IPS DF 19.7 (cell line): Measurements from ENCODE around the gene DUSP5.

ENCODE experiments used
- DNase-seq: peaks from one replicate; pipeline ENCODE4 v3.0.0-alpha.2; 2013; ENCODE audit warnings: low read depth, low spot score

DUSP5 gene

DNA sequence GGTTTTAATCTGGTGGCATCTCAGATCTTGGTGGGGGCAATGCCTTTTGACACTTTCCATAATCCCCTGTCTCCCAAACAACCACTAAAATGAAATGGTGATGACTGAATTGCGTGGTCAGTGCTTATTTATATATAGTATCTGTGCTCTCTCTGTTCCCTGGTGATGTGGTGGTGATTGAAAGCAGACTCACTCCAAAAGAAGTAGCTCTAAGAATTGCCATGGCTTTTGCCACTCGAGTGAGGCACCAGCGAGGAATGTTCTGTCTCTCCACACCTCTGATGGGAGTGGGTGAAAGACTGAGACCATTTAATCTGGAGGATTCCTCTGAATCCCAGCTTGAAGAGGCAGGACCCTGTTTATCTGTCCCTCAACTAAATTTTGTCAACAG is 2.8 kb downstream of the DUSP5 start:
- no peak for DNase-seq

DNA sequence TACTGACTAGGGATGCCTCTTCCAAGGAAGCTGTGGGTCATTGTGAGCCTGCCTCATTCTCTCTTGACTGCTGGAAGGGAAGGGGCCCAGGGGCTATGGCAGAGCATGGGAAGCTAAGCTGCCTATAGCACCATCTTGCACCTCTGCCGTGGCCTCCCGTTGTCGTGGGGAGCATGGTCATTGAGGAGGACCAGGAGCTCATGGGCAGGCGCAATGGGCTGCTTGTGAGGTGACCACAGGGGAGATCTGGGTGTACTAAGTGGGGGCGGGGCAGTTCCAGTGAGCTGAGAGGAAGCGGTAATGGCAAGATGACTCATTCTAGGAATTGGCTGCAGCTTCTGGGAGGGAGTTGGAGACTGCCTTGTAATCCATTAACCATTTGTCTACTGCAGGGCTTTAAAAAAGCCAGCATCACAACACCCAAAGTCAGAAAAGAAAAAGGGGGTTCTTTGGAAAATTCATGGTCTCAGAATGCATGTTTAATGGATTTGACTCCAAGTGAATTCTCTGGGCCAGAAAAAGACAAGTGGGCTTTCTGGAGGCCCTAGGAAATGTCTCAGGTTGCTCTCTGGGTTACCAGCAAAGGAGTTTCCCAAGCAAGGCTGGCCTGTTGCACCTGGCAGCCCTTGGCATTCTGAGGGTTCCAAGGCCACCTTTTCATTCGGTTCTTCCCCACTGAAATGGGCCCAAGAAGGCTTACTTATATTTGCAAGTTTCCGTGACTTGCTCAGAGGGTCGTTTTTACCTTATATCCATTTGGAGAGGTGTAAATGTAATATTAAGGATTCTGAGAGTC is 3.6 kb downstream of the DUSP5 start:
- DNase-seq: no peak

DNA sequence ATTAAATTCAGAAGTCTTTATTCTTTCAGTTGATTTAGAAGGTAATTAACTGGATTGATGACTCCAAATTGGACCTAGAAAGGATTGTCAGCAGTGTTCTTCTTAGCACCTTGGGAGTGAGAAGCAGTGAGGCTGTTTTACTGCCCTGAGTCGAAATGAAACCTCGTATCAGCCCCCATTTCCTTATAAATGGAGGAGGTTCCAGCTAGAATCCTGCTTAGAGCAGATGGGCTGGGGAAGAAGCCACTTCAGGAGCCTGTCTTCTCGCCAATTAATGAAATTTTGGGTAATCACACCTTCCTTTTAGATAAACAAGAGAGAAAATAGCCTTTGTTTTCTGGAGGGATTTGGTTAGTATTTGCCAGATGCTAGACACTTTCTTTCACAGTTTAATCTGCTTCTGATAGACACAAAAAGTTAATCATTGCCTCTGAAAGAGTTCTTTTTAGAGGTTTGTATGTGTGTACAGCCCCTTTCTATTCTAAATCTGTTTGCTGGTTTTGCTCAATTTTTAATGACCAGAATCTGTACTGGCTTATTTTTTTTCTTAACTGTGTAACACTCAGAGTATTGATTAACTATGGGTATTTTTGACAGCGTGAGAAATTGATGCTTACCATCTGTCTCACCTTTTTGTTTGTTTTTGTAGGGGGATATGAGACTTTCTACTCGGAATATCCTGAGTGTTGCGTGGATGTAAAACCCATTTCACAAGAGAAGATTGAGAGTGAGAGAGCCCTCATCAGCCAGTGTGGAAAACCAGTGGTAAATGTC is 4.6 kb downstream of the DUSP5 start:
- DNase-seq: no peak

DNA sequence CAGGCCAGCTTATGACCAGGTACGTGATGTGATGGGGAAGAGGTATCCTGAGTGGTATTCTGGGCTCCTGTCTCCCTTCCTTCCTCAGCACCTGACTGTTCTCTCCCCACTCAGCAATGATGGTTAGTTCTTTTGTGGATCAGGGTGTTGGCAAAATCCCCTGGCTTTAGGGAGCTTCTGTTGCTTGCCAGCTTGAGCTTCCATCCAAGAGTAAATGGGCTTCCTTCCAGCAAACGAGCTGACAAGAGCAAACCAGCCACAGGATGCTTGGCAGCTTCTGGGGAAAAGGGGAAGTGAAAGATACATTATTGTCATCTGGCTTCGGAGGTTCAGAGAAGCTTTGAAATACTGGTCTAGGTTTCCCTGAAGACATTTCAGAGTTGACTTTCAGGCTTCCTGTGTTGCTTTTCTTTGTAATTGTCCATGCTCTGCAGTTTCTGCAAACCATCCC is 5.2 kb downstream of the DUSP5 start:
- DNase-seq: no peak

DNA sequence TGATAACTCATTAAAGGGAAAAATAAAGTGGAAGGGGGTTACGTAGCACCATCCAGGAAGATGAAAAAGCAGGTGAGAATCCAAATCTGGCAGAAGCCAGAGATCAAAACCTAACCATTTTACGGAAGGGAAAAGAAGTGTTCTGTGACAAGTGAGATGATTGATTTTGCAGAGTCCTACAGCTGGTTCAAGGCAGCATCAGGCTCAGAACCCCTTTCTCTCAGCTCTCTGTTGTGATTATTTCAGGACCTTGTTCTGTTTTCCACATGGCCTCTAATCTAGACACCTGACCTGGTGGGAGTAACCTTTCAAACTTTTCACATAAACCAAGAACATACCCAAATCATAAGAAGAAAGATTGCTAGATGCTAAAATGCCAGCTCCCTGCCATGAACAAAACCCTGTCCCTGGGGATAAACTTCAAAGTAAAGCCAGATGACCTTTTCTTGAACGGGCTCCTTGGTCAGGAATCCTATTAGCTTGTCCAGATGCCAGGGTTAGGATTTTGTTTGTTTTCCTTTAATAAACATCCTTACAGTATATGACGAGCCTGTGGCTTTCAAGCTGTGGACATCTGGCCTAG is 5.9 kb downstream of the DUSP5 start:
- DNase-seq: no peak

DNA sequence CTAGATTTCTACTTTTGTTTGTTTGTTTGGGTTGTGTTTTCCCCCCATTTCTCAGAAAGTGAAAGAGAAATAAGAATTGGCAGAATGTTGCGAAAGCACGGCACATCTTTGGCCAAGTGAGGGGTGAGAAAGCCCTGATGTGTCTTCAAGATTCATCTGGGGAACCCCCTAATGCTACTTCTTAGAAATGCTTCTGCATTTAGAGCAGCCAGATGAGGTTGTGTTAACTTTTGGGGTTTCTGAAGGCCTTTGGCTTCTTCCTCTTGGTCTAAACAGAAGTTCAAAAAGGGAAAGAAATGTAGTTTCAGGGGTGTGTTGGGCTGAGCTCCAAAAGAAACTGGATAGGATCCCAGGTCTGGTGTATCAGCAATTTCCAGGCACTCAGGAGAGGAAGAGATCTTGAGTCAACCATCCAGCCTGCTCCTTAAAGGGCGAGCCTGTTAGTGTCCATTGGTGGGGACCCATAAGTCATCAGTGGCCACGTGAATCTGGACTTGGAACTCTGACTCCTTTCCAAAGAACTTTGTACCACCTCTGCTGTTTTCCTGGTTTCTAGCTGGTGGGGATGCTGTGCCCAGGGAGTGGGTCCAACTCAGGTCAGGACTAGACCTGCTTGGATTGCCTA is 6.5 kb downstream of the DUSP5 start:
- no peak for DNase-seq

DNA sequence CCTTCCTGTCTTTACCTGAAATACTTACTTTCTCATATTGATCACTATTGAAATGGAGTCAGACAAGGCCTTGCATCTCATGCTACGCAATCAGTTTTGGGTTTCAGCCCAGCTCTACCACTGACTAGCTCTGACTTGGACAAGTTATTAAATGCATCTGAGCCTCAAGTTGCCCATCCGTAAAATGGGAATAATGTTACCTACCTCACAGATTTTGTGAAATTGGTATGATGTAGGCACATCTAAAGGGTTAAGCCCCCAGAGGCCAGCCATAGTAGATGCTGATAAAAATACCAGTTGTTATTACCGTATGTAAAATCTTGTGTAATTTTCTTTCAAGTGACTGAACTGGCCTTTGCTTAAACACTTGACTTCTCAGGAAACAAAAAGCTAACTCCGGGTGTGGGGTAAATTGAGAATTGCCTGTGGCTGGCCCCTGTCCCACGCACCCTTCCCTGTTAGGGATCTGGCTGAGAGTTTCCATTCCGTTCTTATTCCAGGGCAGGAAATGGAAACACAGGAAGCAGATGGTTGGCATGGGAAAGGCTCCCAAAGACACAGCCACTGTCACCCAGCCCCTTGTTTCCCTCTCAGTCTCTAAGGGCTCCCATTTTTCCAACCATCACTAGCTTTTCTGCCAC is 7.5 kb downstream of the DUSP5 start:
- DNase-seq: no peak

DNA sequence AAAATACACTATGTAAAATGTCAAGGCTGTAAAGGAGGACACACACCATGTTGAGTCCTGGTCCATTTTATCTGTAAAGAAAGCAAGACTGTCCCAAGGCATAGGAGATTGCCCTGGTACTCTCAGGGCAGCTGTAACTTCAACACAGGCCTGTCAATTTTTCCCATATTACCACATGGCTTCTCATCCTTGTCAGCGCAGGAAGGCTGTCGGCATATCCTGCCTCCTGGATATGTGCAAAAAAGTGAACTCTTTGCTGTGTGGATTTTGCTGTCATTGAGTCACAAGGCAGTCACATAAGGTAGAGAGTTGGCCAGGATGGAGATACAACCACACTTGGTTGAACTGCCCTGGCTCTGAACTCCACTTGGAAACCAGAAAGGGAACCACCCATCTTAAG is 8.7 kb downstream of the DUSP5 start:
- no peak for DNase-seq

DNA sequence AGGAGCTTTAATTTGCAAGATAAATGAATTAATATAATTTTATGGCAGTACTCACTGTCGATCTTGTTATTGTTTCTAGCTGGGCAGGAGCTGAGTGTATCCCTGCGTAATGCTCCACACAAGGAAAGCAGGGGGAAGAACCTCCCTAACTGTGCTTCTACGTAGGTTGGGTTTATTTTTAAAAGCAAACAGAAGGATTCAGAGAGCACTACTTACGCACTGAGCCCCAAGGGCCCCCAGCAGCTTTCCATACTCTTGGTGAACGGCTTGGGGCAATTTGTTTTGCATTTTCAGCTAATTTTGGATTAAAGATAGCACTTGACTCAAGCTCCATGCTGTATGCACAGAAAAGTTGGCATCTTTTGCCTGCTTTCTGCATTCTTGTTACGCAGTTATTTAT is 9.6 kb downstream of the DUSP5 start:
- no peak for DNase-seq

DNA sequence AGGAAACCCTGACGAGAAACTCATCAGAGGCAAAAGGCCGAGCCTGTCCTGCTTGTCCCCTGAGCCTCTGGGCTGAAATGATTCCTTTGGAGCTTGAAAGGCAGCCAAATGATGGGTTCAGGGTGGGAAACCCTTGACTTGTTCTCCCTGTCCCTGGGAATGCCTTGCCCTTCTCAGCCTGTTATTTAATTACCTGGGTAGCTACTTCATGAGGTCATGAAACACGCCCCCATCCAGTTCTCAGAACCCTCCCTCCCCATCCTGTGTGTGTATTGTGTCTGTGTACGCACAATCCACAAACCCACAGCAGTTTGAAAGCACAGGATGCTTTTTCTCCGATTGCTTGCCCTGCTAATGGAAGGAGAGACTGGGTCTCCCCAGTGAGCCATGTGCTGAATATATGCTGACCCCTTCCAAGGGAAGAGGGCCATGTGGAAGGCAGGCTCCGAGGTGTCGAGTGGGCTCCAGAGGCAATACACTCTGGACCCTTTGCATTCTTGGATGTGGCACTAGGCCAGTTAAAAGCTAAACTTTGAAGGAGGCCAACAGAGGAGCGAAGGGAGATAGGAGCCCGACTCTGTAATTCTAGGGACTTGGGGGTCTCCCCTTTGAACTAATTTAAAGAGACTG is 10.6 kb downstream of the DUSP5 start:
- no peak for DNase-seq

DNA sequence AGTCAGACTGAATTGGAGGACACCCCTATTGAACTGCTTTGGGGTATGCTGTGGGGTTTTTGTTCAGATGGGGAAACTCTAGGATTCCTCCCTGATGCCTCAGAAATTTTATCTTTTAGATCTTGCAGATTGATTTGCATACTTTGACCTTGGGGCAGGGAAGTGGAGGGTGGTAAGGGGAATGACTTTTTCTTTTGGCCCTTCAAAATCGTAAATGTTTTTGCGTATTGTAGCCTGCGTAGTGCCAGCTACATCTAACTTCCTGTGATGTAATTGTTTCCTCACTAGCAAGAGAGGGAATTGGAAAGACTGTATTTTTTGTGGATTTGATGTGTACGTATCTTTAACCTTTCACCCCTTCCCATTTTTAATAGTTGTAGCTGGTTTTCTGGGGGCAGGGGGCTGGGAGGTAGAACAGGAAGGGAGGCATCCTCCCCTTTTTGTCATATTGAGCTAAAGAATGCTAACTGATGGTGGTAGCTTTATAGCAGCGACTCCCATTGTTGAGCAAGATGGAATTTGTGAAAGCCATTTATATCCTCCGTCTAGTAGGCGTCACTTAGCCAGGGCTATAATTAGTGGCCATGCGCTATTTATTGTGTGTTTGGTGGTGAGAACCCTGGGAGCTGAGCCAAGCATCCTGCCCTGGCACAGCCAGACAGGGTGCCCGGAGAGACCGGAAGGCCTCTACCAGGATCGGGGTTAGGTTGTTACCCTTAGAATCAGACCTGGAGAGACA is 11.3 kb downstream of the DUSP5 start:
- DNase-seq: no peak

DNA sequence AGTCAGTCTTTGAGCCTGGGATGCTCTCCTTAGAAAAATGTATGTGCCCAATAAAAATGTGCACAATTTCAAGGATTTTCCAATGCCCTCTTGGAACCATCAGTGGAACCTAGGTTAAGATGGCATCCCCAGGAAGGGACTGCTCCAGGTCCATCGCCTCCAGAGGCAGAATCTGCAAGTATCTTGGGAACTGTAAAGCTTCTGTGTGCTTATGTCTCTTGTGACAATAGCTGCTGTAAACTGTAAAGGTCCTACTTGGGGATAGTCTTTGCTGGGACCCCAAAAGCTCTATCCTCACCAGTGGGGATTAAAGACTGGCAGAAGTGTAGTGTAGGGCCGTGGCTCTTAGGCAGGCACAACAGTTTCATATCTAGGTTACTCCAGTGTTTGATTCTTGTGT is 11.9 kb downstream of the DUSP5 start:
- DNase-seq: no peak

DNA sequence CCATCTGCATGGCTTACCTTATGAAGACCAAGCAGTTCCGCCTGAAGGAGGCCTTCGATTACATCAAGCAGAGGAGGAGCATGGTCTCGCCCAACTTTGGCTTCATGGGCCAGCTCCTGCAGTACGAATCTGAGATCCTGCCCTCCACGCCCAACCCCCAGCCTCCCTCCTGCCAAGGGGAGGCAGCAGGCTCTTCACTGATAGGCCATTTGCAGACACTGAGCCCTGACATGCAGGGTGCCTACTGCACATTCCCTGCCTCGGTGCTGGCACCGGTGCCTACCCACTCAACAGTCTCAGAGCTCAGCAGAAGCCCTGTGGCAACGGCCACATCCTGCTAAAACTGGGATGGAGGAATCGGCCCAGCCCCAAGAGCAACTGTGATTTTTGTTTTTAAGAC is 12.4 kb downstream of the DUSP5 start:
- no peak for DNase-seq

DNA sequence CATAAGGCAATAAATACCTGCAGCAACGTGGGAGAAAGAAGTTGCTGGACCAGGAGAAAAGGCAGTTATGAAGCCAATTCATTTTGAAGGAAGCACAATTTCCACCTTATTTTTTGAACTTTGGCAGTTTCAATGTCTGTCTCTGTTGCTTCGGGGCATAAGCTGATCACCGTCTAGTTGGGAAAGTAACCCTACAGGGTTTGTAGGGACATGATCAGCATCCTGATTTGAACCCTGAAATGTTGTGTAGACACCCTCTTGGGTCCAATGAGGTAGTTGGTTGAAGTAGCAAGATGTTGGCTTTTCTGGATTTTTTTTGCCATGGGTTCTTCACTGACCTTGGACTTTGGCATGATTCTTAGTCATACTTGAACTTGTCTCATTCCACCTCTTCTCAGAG is 13.0 kb downstream of the DUSP5 start:
- DNase-seq: no peak

DNA sequence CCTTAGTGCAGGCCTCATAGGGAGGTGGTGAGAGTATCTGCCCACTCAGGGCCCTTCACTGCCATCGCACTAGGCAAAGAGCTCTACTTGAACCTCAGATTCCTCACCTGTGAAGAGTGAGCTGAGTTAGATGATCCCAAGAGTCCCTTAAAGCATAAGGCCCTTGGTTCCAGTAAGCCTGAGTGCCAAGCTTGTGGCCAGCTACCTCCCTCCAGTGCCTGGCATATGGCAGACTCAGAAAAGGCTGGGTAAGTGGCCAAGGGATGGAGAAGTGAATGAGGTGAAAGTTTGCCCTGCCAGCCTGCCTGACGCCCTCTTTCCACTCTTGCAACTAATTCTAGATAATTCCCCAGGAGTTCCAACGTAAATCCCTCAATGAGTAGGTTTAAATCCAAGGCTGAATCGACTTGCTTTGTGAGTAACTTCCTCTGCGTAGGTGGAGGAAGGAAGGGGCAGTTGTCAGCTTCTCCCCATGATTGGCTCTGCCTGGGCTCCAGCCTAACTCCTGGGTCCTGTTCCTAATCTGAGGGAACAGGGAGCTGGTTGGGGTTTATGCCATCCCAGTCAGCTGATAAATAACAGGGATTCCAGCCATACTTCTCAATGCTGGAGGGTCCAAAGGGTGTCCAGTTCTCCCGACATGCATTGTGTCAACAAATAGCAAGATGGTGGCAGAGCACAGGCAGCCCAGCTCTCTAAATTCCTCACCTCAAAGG is 14.2 kb downstream of the DUSP5 start:
- no peak for DNase-seq

DNA sequence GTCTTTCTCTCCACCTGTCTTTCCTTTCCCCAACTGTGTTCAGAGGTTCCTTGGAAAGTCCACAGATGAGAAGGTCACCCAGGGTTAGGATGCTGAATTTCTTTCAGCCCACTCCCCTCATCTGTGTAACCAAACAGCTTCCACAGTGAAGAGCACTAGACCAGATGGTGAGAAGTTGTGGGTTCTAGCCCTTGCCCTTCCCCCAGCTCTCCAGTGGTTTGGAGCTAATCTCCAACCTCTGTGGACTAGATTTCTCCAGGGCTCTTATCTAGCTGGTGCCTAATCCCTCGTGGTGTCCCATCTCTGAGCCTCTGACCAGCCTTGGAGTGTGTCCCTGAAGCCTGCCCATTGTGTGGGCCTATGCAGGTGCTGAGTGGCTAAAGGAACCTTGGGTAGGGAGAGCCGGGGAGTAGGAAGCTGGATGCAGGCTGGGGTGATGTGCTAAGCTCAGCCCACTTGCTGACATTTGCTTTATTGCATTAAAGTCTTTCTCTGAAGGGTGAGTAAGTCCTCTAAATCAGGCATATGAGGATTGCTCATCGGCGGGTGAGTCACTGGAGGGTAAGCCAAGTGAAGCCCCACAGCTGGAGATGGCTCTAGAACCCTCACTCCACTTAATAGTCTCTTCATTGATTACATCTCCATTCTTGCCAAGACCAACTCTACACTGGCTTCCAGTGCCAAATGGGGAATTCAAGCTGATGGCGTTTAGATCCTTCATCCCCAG is 14.9 kb downstream of the DUSP5 start:
- DNase-seq: no peak

DNA sequence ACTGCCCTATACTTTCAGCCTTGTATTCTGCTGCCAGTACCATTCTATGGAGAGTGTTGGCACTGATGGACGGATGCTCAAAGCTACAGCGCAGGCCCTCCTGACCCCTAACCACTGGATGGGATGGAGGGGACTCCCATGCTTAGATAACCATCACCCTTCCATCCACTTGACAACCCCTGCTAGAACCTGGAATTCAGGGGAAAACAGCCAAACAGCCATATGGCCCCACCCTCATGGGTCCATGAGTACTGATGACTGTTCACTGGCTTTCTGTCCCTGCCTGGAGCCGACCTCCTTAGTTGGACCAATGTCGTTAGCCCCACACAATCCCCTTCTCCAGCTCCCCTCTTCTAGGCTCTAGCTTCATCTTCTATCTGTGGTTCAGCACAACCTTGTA is 16.2 kb downstream of the DUSP5 start:
- no peak for DNase-seq

DNA sequence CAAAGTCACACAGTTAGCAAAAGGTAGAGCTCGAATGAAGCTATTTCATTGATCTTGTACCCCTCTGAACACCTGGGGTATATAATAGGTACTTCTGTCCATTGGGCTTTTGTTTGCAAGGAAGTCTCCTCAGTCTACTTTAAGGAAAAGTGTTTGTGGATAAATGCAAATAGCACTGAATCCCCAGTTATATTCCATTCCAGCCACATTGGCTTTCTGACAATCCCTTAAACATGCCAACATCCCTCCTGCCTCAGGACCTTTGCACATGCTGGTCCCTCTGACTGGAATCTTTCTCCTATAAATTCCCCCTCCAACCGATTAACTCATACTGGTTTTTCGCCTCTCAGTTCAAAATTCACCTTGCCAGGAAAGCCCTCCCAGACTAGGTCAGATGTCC is 17.1 kb downstream of the DUSP5 start:
- DNase-seq: no peak

DNA sequence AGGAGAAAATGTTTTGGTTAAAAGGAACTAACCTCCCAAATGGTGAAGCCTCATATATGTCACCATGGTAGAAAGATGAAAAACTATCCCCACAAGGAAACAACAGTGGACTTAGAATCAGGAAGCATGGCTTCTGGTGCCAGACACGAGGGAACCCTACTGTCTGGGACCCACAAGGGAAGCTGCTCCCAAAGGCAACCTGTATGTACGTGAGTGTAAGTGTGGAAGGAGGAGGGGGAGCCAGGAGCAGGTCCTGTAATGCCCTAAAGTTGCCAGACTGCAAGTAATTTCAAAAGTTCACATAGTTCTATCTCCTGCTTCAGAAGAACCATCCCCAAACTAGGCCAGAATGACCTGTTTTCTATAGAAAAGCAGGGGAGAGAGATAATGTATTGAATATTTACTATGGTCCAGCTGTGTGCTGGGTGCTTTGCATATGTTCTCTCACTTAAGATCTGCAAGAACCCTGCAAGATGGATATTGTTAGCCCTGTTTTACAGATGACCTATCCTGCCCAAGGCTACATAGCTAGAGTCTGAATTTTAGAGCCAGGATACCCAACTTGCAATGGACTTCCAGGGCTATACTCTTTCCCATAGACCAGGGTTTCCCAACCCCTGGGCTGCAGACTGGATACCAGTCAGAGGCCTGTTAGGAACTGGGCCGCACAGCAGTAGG is 19.2 kb downstream of the DUSP5 start:
- DNase-seq: no peak
